Measurements from ENCODE around the gene SH3BP5L. TPM values are rescaled to one million over a fixed set of nuclear protein-coding genes. Genes with fewer than 3 reads are reported as not detected.

The SH3BP5L gene
- total RNA-seq, 1 experiment from 2014 or later = 15.8 TPM

Other genes starting within 250 kb of the SH3BP5L start
- not detected in 2 replicates for gene OR2T10, start 228.2 kb downstream of the SH3BP5L start, total RNA-seq (2014; rRNA removed; shearing (Covaris generic))
- gene OR2T11, start 190.8 kb downstream of the SH3BP5L start, total RNA-seq (2014; rRNA removed; shearing (Covaris generic)) = not detected in 2 replicates
- not detected in 2 replicates for gene OR2T35, start 180.6 kb downstream of the SH3BP5L start, total RNA-seq (2014; rRNA removed; shearing (Covaris generic))
- not detected in 2 replicates for gene OR2T27, start 170.4 kb downstream of the SH3BP5L start, total RNA-seq (2014; rRNA removed; shearing (Covaris generic))
- not detected in 2 replicates for gene OR14I1, start 123.1 kb downstream of the SH3BP5L start, total RNA-seq (2014; rRNA removed; shearing (Covaris generic))
- 0.91 and 1.6 TPM in 2 replicates for gene LYPD8, start 70.2 kb downstream of the SH3BP5L start, total RNA-seq (2014; rRNA removed; shearing (Covaris generic))
- 15.9 and 17.0 TPM in 2 replicates for gene ZNF672, start 12.3 kb upstream of the SH3BP5L start, total RNA-seq (2014; rRNA removed; shearing (Covaris generic))
- gene ZNF692, start 33.2 kb upstream of the SH3BP5L start, total RNA-seq (2014; rRNA removed; shearing (Covaris generic)) = 17.2 and 26.4 TPM in 2 replicates
- 4.9 and 5.6 TPM in 2 replicates for gene PGBD2, start 80.3 kb upstream of the SH3BP5L start, total RNA-seq (2014; rRNA removed; shearing (Covaris generic))

Measured in SJCRH30 (cell line).